ENCODE measurements around the gene MTCL1. TPM values are rescaled to one million over a fixed set of nuclear protein-coding genes. Genes with fewer than 3 reads are reported as not detected.

MTCL1 gene
- total and polyA plus RNA-seq, 4 donors = 1.3 to 12.4 (median 3.7) TPM

- Histone ChIP-seq H3K4me1 (ENCODE audit: control insufficient read depth in 5 of 5, insufficient read depth in 5 of 5, low read length in 5 of 5) (no peaks in the 10 kb centered on the region), H3K4me3 (no peak overlapping the region), H3K9me3 (ENCODE audit: control insufficient read depth in 4 of 4, insufficient read depth in 3 of 4, low read length in 3 of 4) (no peaks in the 10 kb centered on the region), H3K27ac (ENCODE audit: low read depth in 1 of 2, low read length in 1 of 2) (no peak overlapping the region), H3K27me3 (ENCODE audit: control insufficient read depth in 3 of 3, insufficient read depth in 3 of 3, low read length in 2 of 3) (no peaks in the 10 kb centered on the region), H3K36me3 (ENCODE audit: control insufficient read depth in 4 of 4, insufficient read depth in 4 of 4, low read length in 4 of 4) (peaks cover 0 to 6% (median 0%) of the 10 kb centered on the region in 4 donors), H3K9ac (ENCODE audit: insufficient read depth in 1 of 2, low read length in 2 of 2) (no peak overlapping the region)
- TF ChIP-seq CTCF (IDR thresholded peaks at IDR 0.05; ENCODE audit: control extremely low read depth, extremely low read depth) = no peak
- no peak for ATAC-seq (ENCODE audit: insufficient read depth, low FRiP score)
- WGBS, 2 donors = 74 to 76% methylated on average over 5 of the region's 5 CpGs
- DNase-seq = no peak
Observed at GRCh38 chr18:8721716-8722115, 16.4 kb downstream of the MTCL1 start.

- H3K27me3 ChIP-seq (ENCODE audit: control insufficient read depth in 3 of 3, insufficient read depth in 3 of 3, low read length in 2 of 3) = no peaks in the 10 kb centered on the region
- no peaks in the 10 kb centered on the region for H3K9me3 ChIP-seq (ENCODE audit: control insufficient read depth in 4 of 4, insufficient read depth in 3 of 4, low read length in 3 of 4)
- TF ChIP-seq CTCF (IDR thresholded peaks at IDR 0.05; ENCODE audit: control extremely low read depth, extremely low read depth) = no peak
- H3K36me3 ChIP-seq (ENCODE audit: control insufficient read depth in 4 of 4, insufficient read depth in 4 of 4, low read length in 4 of 4) = peaks cover 0 to 6% (median 0%) of the 10 kb centered on the region in 4 donors
- no peak for DNase-seq
- no peak for ATAC-seq (ENCODE audit: insufficient read depth, low FRiP score)
- H3K4me1 ChIP-seq (ENCODE audit: control insufficient read depth in 5 of 5, insufficient read depth in 5 of 5, low read length in 5 of 5) = no peaks in the 10 kb centered on the region
- no peak overlapping the region for H3K9ac ChIP-seq (ENCODE audit: insufficient read depth in 1 of 2, low read length in 2 of 2)
- H3K4me3 ChIP-seq = no peak overlapping the region
- H3K27ac ChIP-seq (ENCODE audit: low read depth in 1 of 2, low read length in 1 of 2) = no peak overlapping the region
- WGBS, 2 donors = 90 to 96% methylated on average over 13 of the region's 13 CpGs
Observed at GRCh38 chr18:8722946-8723820, 17.8 kb downstream of the MTCL1 start.

DNA sequence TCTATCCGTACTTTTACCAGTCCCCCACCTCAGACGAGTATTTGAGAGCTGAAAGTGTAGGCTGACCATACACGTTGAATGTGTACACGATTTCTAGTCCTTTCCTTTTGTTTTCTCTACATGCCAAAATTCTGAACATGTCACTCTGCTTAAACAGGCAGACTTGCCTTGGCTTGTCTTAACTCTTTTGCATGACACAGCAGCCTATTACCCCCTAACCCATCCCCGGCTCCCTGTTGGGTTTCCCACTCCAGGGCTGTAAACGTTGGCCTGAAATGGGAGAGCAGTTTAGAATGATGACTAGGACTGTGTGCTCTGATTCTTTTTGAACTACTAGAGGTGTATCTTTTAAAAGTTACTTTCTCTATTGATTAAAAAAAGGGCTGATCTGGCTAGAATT lies 19.1 kb downstream of the MTCL1 start:
- Histone ChIP-seq H3K36me3 (ENCODE audit: control insufficient read depth in 4 of 4, insufficient read depth in 4 of 4, low read length in 4 of 4) (peaks cover 0 to 6% (median 0%) of the 10 kb centered on the region in 4 donors), H3K9me3 (ENCODE audit: control insufficient read depth in 4 of 4, insufficient read depth in 3 of 4, low read length in 3 of 4) (no peaks in the 10 kb centered on the region), H3K27ac (ENCODE audit: low read depth in 1 of 2, low read length in 1 of 2) (no peak overlapping the region), H3K9ac (ENCODE audit: insufficient read depth in 1 of 2, low read length in 2 of 2) (no peak overlapping the region), H3K27me3 (ENCODE audit: control insufficient read depth in 3 of 3, insufficient read depth in 3 of 3, low read length in 2 of 3) (no peaks in the 10 kb centered on the region), H3K4me1 (ENCODE audit: control insufficient read depth in 5 of 5, insufficient read depth in 5 of 5, low read length in 5 of 5) (no peaks in the 10 kb centered on the region), H3K4me3 (no peak overlapping the region)
- TF ChIP-seq CTCF (IDR thresholded peaks at IDR 0.05; ENCODE audit: control extremely low read depth, extremely low read depth) = no peak
- ATAC-seq (ENCODE audit: insufficient read depth, low FRiP score) = no peak
- DNase-seq = no peak
- 74 to 83% methylated on average over 6 of the region's 6 CpGs for WGBS, 2 donors

Measured in lung (tissue), 12 donors.